HEK293 (cell line): ENCODE results near the gene SZT2.
"Not testable (repeated sequence)": the region's sequence is repeated elsewhere in the genome, so short reads cannot be mapped to it uniquely, and the experiment has no call there.

Experiments used
- CTCF ChIA-PET: fragments of 350-600 bp; formaldehyde crosslinking; extraction: SDS; loops from one replicate; lab custom pipeline; 2021; ENCODE audit warnings: antibody characterized with exemption; lab: Yijun Ruan, JAX
- POLR2A ChIA-PET: fragments of 300-600 bp; formaldehyde crosslinking; extraction: SDS; loops from one replicate; lab custom pipeline; 2020; ENCODE audit warnings: antibody characterized with exemption, inconsistent platforms; lab: Yijun Ruan, JAX
- H3K27ac ChIP-seq: fragments of 200-500 bp; sonication (Bioruptor generic); 2 replicates; pipeline ENCODE4 v1.5.1; 2014; ENCODE audit warnings: low read depth, low read length, control low read depth, inconsistent platforms; ENCODE audit errors: extremely low read depth
- H3K36me3 ChIP-seq, 2 experiments: fragments of 200-500 bp in 1 of 2; sonication (Bioruptor generic) in 1 of 2; 1 replicate in 1 of 2; 2 replicates in 1 of 2; pipeline ENCODE4 v1.5.1; 2014 to 2017; ENCODE audit warnings: inconsistent platforms in 2 of 2, low read length in 2 of 2; ENCODE audit not compliant: control insufficient read depth in 2 of 2, insufficient read depth in 1 of 2
- H3K4me1 ChIP-seq: fragments of 200-500 bp; sonication (Bioruptor generic); 2 replicates; pipeline ENCODE4 v1.5.1; 2014; ENCODE audit warnings: mild to moderate bottlenecking, low read length, inconsistent platforms; ENCODE audit not compliant: control insufficient read depth, insufficient read depth
- H3K4me3 ChIP-seq: 2 replicates; pipeline ENCODE4 v1.5.1; 2011; ENCODE audit warnings: low read depth, mild to moderate bottlenecking, control low read depth, low read length, moderate library complexity
- H3K9me3 ChIP-seq: fragments of 200-500 bp; sonication (Bioruptor generic); 2 replicates; pipeline ENCODE4 v1.5.1; 2014; ENCODE audit warnings: low read depth, low read length, inconsistent platforms; ENCODE audit not compliant: control insufficient read depth, insufficient read depth
- ZNF416 ChIP-seq: fragments of 450-650 bp; formaldehyde crosslinking; IDR thresholded peaks from 2 replicates; pipeline ENCODE4 v1.5.1; 2016; ENCODE audit warnings: missing biosample characterization, missing genetic modification characterization
- ZNF561 ChIP-seq: fragments of 450-650 bp; IDR thresholded peaks from 2 replicates; pipeline ENCODE4 v1.5.1; 2018; ENCODE audit warnings: missing biosample characterization, missing genetic modification characterization, borderline replicate concordance
- ZNF600 ChIP-seq: fragments of 450-650 bp; formaldehyde crosslinking; IDR thresholded peaks from 2 replicates; pipeline ENCODE4 v1.5.1; 2016; ENCODE audit warnings: missing biosample characterization, missing genetic modification characterization
- ZNF768 ChIP-seq: fragments of 450-650 bp; formaldehyde crosslinking; IDR thresholded peaks from 2 replicates; pipeline ENCODE4 v1.5.1; 2018; ENCODE audit warnings: missing biosample characterization, mild to moderate bottlenecking, missing genetic modification characterization
- ZSCAN16 ChIP-seq: fragments of 450-650 bp; formaldehyde crosslinking; IDR thresholded peaks from 2 replicates; pipeline ENCODE4 v1.5.1; 2016; ENCODE audit warnings: missing biosample characterization, missing genetic modification characterization
- TF ChIP-seq, protein P1 (sequence below): fragments of 450-650 bp; formaldehyde crosslinking; IDR thresholded peaks from 2 replicates; pipeline ENCODE4 v1.5.1; 2016; ENCODE audit warnings: missing biosample characterization, missing genetic modification characterization, borderline replicate concordance
- TF ChIP-seq, protein P2 (sequence below): fragments of 450-650 bp; formaldehyde crosslinking; IDR thresholded peaks from 2 replicates; pipeline ENCODE4 v1.5.1; 2016; ENCODE audit warnings: missing biosample characterization, missing genetic modification characterization

The SZT2 gene

DNA sequence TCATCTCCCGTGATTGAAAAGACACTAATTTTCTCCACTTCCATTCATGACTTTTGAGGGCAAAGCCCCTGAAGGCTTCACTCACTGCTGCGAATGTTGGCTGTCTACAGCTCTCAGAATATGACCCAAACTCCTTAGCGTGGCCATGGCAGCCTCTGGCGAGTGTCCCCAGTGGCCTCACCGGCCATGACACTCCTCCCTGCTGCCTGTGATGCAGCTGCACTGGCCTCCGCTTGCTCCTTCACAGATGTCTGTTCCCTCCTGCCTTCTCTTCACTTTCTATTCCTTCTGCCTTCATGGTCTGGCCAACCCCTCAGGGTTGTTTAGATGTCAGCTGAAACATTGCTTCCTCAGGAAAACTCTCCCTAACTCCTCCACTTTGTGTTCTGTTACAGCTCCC, 110.2 kb downstream of the SZT2 start (continued):
- TF ChIP-seq, protein P1, sequence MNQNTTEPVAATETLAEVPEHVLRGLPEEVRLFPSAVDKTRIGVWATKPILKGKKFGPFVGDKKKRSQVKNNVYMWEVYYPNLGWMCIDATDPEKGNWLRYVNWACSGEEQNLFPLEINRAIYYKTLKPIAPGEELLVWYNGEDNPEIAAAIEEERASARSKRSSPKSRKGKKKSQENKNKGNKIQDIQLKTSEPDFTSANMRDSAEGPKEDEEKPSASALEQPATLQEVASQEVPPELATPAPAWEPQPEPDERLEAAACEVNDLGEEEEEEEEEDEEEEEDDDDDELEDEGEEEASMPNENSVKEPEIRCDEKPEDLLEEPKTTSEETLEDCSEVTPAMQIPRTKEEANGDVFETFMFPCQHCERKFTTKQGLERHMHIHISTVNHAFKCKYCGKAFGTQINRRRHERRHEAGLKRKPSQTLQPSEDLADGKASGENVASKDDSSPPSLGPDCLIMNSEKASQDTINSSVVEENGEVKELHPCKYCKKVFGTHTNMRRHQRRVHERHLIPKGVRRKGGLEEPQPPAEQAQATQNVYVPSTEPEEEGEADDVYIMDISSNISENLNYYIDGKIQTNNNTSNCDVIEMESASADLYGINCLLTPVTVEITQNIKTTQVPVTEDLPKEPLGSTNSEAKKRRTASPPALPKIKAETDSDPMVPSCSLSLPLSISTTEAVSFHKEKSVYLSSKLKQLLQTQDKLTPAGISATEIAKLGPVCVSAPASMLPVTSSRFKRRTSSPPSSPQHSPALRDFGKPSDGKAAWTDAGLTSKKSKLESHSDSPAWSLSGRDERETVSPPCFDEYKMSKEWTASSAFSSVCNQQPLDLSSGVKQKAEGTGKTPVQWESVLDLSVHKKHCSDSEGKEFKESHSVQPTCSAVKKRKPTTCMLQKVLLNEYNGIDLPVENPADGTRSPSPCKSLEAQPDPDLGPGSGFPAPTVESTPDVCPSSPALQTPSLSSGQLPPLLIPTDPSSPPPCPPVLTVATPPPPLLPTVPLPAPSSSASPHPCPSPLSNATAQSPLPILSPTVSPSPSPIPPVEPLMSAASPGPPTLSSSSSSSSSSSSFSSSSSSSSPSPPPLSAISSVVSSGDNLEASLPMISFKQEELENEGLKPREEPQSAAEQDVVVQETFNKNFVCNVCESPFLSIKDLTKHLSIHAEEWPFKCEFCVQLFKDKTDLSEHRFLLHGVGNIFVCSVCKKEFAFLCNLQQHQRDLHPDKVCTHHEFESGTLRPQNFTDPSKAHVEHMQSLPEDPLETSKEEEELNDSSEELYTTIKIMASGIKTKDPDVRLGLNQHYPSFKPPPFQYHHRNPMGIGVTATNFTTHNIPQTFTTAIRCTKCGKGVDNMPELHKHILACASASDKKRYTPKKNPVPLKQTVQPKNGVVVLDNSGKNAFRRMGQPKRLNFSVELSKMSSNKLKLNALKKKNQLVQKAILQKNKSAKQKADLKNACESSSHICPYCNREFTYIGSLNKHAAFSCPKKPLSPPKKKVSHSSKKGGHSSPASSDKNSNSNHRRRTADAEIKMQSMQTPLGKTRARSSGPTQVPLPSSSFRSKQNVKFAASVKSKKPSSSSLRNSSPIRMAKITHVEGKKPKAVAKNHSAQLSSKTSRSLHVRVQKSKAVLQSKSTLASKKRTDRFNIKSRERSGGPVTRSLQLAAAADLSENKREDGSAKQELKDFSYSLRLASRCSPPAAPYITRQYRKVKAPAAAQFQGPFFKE (tag by site-specific recombination) = no peak
- TF ChIP-seq, protein P2, sequence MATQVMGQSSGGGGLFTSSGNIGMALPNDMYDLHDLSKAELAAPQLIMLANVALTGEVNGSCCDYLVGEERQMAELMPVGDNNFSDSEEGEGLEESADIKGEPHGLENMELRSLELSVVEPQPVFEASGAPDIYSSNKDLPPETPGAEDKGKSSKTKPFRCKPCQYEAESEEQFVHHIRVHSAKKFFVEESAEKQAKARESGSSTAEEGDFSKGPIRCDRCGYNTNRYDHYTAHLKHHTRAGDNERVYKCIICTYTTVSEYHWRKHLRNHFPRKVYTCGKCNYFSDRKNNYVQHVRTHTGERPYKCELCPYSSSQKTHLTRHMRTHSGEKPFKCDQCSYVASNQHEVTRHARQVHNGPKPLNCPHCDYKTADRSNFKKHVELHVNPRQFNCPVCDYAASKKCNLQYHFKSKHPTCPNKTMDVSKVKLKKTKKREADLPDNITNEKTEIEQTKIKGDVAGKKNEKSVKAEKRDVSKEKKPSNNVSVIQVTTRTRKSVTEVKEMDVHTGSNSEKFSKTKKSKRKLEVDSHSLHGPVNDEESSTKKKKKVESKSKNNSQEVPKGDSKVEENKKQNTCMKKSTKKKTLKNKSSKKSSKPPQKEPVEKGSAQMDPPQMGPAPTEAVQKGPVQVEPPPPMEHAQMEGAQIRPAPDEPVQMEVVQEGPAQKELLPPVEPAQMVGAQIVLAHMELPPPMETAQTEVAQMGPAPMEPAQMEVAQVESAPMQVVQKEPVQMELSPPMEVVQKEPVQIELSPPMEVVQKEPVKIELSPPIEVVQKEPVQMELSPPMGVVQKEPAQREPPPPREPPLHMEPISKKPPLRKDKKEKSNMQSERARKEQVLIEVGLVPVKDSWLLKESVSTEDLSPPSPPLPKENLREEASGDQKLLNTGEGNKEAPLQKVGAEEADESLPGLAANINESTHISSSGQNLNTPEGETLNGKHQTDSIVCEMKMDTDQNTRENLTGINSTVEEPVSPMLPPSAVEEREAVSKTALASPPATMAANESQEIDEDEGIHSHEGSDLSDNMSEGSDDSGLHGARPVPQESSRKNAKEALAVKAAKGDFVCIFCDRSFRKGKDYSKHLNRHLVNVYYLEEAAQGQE = no peak
- TF ChIP-seq ZNF416 (tag by site-specific recombination) = no peak
- TF ChIP-seq ZSCAN16 (tag by site-specific recombination) = no peak

DNA sequence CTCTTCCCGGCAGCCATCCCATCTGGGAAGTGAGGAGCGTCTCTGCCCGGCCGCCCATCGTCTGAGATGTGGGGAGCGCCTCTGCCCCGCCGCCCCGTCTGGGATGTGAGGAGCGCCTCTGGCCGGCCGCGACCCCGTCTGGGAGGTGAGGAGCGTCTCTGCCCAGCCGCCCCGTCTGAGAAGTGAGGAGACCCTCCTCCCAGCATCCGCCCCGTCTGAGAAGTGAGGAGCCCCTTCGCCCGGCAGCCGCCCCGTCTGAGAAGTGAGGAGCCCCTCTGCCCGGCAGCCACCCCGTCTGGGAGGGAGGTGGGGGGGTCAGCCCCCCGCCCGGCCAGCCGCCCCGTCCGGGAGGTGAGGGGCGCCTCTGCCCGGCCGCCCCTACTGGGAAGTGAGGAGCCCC, 112.1 kb downstream of the SZT2 start:
- H3K27ac ChIP-seq, CTCF ChIA-PET, H3K4me3 ChIP-seq, H3K9me3 ChIP-seq, H3K4me1 ChIP-seq, H3K36me3 ChIP-seq, POLR2A ChIA-PET: not testable (repeated sequence)

DNA sequence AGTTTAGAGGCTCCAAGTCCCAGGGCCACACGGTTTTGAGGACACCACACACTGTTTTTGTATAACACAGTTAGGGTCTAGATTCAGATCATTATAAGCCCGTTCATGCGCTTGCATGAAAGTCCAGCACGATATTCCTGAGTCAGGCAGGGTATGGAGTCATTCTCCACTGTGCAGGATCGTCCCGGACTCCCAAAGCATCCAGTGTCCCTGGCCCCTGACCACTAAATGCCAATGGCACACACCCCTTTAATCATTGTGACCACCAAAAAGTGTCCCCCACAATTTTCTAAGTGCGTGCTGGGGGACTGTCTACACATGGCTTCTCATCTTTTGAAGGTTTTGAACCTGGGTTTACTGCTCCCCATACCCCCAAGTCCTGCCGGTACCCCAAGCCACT, 113.8 kb downstream of the SZT2 start:
- ChIA-PET POLR2A (no interaction called here), CTCF (interaction anchor here (1.1 kb wide), 1 partner anchor 14 kb away, joined by 3 read pairs; no protein-coding TSS in a partner anchor)
- Histone ChIP-seq H3K4me1 (no peaks in the 10 kb centered on the region), H3K9me3 (no peaks in the 10 kb centered on the region), H3K27ac (no peak overlapping the region), H3K4me3 (no peak overlapping the region), H3K36me3 (no peaks in the 10 kb centered on the region)
- no peak for TF ChIP-seq ZNF561 (tag by site-specific recombination)
- TF ChIP-seq ZNF600 (tag by site-specific recombination) = peak; percentile 50; the same call in 1 of the 2 replicates
- TF ChIP-seq ZNF768 (tag by site-specific recombination) = no peak
